GM18517 (cell line): Measurements from ENCODE around the gene ZNF83.
"Not testable (repeated sequence)": the region's sequence is repeated elsewhere in the genome, so short reads cannot be mapped to it uniquely, and the experiment has no call there.

Experiments used
- ATAC-seq: cut with Tn5 transposase; IDR thresholded peaks from one replicate; pipeline ENCODE4 v1.9.1; 2021; ENCODE audit warnings: mild to moderate bottlenecking, moderate library complexity; ENCODE audit not compliant: unreplicated experiment

The ZNF83 gene

DNA sequence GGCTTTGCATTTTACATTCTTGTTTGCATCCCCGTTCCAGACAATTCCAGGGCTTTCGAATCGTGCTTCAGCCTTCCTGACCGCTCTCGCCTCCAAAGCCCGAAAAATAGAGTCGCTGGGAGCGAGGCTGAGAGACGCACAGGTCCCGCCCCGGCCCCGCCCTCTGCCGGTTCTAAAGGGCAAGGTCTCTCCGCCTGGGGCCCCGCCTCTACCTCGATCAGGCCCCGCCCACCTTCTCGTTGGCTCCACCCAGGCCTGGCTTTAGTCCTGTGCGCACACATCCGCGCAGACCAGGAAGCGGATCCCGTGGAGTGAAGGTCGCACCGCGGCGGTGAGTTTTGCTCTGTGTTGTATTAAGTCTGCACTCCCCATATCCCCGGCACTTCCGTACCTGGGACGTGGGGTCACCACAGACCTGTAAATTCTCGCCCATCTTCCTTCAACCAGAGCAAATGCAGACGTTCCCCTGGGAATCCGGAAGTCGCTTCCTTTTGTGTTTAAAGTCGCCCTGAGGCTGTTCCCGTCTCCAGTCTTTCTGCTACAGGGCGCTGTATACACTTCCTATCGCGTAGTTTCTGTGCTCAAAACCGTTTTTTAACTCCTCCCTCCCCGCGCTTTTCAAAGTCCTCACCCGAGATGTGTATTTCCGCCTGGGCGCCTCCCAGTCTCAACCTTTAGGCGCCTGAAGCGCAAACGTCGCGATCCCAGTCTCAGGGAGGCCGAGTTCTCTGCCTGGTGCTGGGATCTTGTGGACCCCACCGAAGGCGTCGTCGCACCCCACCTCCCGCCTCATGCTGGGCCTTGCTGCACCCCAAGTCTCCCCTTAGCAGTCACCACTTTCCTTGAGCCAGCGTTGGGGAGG lies 67.9 kb downstream of the ZNF83 start, which contains the start of gene ZNF701:
ZNF701 (plus strand) TSS at position 288 of the 862 bp plus-strand sequence. CDS start 3,861 bp downstream, outside the sequence.
- ATAC-seq: peak; percentile 86

DNA sequence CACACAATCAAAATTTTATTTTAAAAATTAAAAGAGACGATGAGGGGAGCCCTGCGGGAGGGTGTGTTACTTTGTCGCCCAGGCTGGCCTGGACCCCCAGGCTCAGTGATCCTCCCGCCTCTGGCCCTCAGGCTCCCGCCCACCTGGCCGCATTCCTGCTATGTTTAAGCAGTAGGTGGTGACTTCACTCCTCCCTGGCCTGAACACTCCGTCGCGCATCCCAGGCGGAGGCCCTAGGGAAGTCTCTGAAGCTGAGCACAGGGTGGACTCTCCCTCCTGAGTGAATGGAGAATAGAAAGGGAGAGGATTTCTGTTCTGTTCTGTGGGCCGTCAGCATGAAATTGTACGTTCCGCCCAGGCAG lies 68.5 kb downstream of the ZNF83 start:
- not testable (repeated sequence) for ATAC-seq

DNA sequence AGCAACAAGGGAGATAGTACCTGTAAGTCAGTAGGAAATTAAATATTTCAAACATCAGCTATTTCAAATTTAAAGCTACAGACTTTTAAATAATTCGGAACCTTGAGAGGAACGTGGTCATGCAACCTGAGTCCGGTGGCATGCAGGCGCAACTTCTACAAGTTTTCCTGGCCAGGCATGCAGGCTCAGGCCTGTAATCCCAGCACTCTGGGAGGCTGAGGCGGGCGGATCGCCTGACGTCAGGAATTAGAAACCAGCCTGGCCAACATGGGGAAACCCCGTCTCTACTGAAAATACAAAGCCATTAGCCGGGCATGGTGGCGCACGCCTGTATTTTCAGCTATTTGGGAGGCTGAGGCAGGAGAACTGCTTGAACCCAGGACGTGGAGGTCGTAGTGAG lies 70.2 kb downstream of the ZNF83 start:
- no peak for ATAC-seq

DNA sequence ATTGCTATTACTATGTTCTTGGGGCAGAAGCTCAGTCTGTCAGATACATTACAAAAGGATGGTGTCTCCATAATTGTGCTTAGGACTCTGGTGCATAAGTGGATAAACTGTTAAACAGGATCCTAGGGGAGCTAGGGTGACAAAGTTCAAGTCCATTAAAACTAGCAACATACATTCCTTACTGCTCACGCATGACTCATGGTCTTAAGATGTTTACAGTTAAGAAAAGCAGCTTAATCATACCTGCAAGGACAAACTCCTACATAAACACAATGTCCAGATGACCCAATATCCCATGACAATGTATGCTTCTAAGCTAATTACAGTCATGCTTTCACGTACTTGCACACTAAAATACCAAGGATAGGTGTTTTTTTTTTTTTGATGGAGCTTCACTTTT lies 71.6 kb downstream of the ZNF83 start:
- ATAC-seq: no peak

- no peak for ATAC-seq
Measured at GRCh38 chr19:52566121-52566520, 72.0 kb downstream of the ZNF83 start.
